GM21515 (cell line): ENCODE measurements around the gene NEDD4L.

Experiments
- ATAC-seq: cut with Tn5 transposase; IDR thresholded peaks from one replicate; pipeline ENCODE4 v1.9.1; 2021; ENCODE audit not compliant: unreplicated experiment

NEDD4L gene

GRCh38 chr18:58227361-58227930 lies 183.4 kb downstream of the NEDD4L start:
- no peak for ATAC-seq

- no peak for ATAC-seq
These were observed 184.2 kb downstream of the NEDD4L start for GRCh38 chr18:58228176-58228575.

DNA sequence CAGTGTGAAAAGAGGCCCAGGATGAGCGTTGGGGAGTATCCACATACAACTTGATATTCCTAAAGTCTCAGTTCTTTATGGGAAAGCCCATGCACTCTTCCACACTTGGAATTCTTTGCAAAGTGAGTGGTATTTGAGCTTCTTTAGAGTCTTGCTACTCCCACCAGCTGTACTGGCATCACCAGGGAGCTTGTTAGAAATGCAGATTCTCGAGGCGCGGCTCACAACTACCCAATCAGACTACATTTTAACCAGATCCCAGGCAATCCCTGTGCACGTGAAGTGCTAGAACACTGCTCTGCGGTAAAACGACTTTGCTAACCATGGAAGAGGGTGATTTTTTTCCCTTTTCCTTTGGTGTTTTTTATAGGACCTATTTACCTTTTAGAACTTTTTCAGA lies 184.7 kb downstream of the NEDD4L start:
- no peak for ATAC-seq

DNA sequence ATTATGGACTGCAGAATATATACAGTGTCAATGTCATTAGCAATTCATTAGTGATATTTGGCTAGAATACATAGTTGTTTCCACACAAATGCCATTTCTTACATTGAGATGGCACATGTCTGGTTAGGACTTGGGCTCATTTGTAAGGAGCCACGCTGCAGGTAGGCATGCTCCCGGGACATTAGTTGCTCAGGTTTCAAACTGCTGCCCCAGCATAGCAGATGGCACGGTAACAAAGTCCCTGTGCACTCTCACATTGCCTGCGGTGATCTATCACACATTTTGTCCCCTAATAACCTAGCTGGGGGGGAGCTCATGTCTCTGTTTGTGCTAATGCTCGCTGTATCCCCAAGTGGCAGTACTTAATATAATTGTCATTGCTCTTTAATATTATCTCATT lies 185.1 kb downstream of the NEDD4L start:
- ATAC-seq, result no peak

DNA sequence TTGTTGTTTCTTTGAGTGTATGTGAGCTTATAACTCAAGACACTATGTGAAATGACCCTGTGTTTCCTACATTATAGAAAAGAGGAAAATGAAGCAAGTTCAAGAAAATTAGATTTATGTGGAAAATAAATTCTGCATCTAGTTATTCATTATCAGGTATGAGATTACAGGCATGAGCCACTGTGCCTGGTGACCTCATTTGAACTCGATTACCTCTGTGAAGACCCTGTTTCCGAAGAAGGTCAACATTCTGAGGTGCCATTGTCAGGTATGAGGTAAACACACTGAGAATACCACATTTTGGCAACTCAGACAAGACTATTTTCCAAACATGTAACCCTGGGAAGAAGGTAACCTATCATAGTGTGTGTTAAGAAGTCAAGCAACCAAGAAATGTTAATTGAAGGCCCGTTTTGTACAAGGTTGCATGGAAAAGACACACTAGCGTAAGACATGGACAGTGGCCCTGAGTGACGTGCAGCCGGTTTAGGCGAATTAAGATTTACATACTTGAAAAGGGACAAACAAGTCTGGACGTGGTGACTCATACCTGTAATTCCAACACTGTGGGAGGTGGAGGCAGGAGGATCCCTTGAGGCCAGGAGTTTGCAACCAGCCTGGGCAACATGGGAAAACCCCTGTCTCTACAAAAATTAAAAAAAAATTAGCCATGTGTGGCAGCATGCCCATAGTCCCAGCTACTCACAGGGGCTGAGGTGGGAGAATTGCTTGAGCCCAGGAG lies 186.6 kb downstream of the NEDD4L start:
- ATAC-seq, result no peak

GRCh38 chr18:58231930-58232329 lies 187.9 kb downstream of the NEDD4L start:
- ATAC-seq, result no peak

GRCh38 chr18:58232668-58233067 lies 188.6 kb downstream of the NEDD4L start:
- no peak for ATAC-seq

DNA sequence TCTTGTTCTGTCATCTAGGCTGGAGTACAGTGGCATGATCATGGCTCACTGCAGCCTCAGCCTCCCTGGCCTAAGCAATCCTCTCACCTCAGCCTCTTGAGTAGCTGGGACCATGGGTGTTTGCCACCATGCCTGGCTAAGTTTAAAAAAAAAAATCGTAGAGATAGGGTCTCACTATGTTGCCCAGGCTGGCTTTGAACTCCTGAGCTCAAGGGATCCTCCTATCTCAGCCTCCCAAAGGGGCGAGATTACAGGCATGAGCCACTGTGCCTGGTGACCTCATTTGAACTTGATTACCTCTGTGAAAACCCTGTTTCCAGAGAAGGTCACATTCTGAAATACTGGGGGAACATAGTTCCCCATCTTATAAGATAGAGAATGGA lies 190.3 kb downstream of the NEDD4L start:
- no peak for ATAC-seq

DNA sequence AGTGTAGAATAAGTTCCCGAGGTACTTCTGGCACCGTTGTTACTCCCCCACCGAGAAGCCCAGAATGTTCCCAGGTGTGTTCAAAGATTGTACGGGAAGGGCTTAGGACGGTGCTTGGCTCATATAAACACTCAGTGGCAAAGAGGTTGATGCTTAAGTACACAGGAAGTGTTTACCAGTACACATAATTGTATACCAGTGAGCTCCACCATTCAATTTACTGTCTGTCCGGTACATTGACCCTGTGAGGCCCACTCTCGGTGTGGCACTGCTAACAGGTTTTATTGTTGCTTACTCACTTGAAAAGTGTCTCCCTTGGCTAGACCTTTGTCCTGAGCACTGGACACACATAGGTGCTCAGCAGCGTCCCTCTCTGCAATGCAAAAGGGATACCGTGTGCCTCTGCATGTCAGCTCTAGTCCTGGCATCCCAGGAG lies 191.0 kb downstream of the NEDD4L start:
- ATAC-seq, result no peak

DNA sequence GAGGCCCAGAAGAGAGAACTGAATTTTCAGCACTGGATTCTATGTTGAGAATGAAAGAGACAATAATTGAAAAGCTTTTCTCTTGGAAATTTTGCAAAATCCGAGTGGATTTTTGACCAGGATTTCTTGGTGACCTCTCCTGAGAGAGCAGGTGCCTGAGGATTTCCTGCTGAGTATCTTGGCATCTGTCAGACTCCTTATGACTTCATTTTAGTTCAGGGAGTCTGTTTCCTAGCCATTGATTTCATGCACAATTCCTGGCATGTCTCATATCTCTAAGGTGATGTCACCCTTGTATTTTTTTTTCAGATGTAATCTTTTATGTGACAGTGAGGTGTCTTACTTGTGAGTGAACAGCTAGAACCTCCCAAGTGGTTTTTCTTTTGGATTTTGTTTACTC lies 195.9 kb downstream of the NEDD4L start:
- ATAC-seq, result no peak

- ATAC-seq, result no peak
These were observed 197.1 kb downstream of the NEDD4L start for GRCh38 chr18:58241026-58241679.

- ATAC-seq, result no peak
These were observed 197.9 kb downstream of the NEDD4L start for GRCh38 chr18:58241877-58242276.

- ATAC-seq, result no peak
These were observed 198.4 kb downstream of the NEDD4L start for GRCh38 chr18:58242435-58242834.

DNA sequence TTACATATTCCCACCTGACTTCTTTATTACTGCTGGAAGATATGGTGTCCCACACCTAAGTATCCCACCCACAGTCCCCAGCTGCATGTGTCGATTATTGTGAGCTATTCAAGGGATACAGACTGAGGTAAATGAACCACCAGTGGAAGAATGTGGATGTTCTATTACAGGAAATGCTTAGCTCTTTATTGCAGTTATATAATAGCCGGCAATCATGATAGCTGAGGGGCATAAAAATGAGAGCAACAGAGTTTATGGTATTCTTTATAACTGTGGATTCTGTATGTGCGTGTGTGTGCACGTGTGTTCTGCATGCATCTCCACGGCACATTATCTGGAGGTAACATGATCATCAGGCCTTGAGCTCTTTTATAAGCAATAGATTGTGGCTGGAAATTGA lies 198.9 kb downstream of the NEDD4L start:
- no peak for ATAC-seq

DNA sequence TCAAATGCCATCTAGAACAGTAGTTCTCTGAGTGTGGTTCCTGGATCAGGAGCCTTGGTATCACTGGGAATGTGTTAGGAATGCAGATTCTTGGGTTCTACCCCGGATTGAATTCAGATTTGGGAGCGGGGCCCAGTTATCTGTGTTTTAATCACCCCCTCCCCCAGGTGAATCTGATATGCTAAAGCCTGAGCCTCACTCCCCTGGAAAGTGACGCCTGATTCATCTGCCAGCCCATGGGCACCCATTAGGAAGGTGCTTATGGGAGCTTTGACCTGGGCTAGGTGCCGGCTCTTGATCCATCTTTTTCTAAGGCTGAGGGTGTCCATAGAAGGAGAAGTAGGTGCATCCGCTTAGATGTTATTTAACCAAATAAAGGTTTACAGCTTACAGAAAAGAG lies 199.4 kb downstream of the NEDD4L start:
- ATAC-seq, result no peak

GRCh38 chr18:58247363-58247834 lies 203.4 kb downstream of the NEDD4L start:
- no peak for ATAC-seq

GRCh38 chr18:58249712-58250111 lies 205.7 kb downstream of the NEDD4L start:
- ATAC-seq, result no peak

- ATAC-seq, result no peak
These were observed 207.4 kb downstream of the NEDD4L start for GRCh38 chr18:58251416-58251815.

DNA sequence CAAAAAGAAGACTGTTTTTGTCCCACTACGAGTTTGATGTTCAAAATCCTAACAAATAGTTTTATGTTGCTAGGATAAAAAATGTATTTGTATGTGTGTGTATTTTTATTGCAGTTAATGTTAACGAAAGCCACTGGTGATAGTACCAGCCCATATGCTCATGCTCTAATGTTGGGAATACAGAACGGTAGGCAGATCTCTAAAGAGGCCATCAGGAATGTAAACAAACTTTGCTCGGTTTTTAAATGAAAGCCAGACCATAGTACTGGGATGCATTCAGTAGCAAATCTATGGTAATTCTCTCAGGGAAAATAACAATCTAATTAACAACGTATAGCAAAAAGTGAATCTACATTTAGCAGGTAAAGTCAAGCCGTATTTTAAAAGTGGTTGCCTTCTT lies 208.1 kb downstream of the NEDD4L start:
- ATAC-seq, result no peak

DNA sequence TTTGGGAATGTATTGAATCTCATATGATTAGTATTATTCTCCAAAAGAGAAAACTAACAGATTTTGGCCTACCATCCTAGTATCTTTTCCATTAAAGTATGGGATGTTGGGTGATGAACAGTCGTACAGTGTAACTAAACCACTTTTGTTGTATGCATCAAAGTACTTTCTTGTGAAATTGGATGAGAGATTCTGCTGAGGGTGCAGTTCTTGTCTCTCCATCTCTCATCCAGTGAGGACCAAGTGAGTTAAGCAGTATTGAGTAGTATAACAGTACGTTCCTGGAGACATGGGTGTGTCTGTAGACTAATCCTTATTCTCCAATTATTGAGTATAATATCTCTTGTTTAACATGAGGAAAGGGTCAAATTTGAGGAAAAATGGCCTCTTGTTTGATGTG lies 209.3 kb downstream of the NEDD4L start:
- ATAC-seq, result no peak

DNA sequence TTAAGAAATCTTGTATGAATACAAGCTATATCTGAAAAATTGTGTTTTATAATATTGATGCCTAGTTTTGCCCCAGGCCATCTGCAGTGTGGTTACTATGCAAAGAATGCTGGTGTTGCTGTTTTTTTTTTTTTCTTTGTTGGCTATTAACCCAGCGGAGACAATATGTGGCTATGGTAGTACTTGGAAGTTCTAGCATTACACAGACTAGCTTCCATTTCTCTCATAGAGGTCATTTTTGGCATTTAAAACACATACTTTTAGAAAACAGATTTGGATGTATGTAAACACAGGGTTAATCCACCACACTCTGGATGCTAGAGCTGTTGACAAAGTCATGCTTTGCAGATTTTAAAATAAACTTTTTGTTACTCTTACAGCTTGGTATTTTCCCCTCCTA lies 209.8 kb downstream of the NEDD4L start:
- no peak for ATAC-seq

DNA sequence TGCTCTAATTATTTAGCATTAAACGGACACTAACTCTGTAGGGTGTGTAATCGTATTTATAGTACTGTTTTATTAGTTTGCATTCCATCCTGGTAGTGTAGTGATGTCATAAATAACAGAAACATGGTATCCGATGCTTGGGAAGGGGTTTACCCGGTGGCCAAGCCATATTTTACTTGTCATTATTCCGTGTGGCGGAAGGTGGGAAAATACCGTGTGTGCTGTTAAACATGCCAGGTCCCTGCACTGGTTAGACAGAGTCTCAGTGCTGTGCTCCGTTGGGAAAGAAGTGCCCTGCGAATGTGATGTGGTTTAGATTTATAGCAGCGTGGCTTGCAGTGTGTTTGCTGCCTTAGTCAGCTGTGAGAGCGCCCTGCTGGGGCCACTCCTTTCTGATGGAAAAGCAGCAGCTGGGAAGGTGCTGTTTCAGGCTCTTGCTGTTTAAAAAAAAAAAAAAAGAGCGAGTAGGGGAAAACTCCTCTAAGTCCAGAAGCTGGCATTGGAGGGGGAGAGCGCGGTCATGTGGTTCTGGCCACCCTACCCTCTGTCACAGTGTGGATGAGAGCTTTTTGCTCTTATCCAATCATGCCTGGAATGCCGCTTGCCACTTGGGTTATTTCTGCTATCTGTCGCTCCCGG lies 211.0 kb downstream of the NEDD4L start:
- ATAC-seq, result no peak
